ENCODE measurements around the gene CUEDC1. TPM values are rescaled to one million over a fixed set of nuclear protein-coding genes. Genes with fewer than 3 reads are reported as not detected.

The CUEDC1 gene
- polyA plus RNA-seq, 2 of the 4 experiments (the other 2 are of a cell fraction): 44.3 to 90.6 TPM

- peak overlapping the region; percentile 16 to 92; a peak in 4 of 6 replicates for H3K27ac ChIP-seq
- no peak for DNase-seq (ENCODE audit: low read depth in 1 of 2, low spot score in 1 of 2)
- no peak overlapping the region for H3K4me2 ChIP-seq
- POLR2A ChIA-PET: interaction anchor here (0.5 kb wide), 1 partner anchor 82 kb away, joined by 4 read pairs; no protein-coding TSS in a partner anchor
- TF ChIP-seq HDAC2 (IDR thresholded peaks at IDR 0.05): no peak
- no peak for TF ChIP-seq CBX8 (IDR thresholded peaks at IDR 0.05)
- TF ChIP-seq FOXS1 (CRISPR knock-in tag; IDR thresholded peaks at IDR 0.05): no peak
- TF ChIP-seq FOSL2 (IDR thresholded peaks at IDR 0.05): no peak
- TF ChIP-seq FOSL2 (CRISPR knock-in tag; IDR thresholded peaks at IDR 0.05): no peak
- TF ChIP-seq EHMT2 (IDR thresholded peaks at IDR 0.05; ENCODE audit: low read depth): no peak
- no peak for TF ChIP-seq ZFP36 (IDR thresholded peaks at IDR 0.05; ENCODE audit: borderline replicate concordance, partially characterized antibody)
- TF ChIP-seq, protein P1, sequence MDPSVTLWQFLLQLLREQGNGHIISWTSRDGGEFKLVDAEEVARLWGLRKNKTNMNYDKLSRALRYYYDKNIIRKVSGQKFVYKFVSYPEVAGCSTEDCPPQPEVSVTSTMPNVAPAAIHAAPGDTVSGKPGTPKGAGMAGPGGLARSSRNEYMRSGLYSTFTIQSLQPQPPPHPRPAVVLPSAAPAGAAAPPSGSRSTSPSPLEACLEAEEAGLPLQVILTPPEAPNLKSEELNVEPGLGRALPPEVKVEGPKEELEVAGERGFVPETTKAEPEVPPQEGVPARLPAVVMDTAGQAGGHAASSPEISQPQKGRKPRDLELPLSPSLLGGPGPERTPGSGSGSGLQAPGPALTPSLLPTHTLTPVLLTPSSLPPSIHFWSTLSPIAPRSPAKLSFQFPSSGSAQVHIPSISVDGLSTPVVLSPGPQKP (IDR thresholded peaks at IDR 0.05; ENCODE audit: low read depth, low read length): no peak
- no peak for TF ChIP-seq POLR2A (IDR thresholded peaks at IDR 0.05; ENCODE audit: low read length)
- no peak for TF ChIP-seq BHLHE40 (IDR thresholded peaks at IDR 0.05; ENCODE audit: low read depth, low read length)
- TF ChIP-seq POLR2AphosphoS2 (conservative IDR thresholded peaks at IDR 0.05; ENCODE audit: low read length): no peak
- no peak for TF ChIP-seq JUN (IDR thresholded peaks at IDR 0.05)
- no peak overlapping the region for H3K4me3 ChIP-seq
- CTCF ChIA-PET: interaction anchor here (0.8 to 48.7 kb wide), 7 partner anchors 10 to 137 kb away, joined by 3 to 1377 read pairs (median 227); partner anchors contain the start of genes CUEDC1, MRPS23, SRSF1 and VEZF1
- H3K9me3 ChIP-seq: no peaks in the 10 kb centered on the region
- ATAC-seq: no peak
- no peak for FAIRE-seq
- WGBS (ENCODE audit: missing lambda C conversion rate): 87% methylated on average over 8 of the region's 8 CpGs
- peaks cover 74% of the 10 kb centered on the region for H3K4me1 ChIP-seq
These were observed 90.9 kb downstream of the CUEDC1 start for GRCh38 chr17:57864273-57864672.

DNA sequence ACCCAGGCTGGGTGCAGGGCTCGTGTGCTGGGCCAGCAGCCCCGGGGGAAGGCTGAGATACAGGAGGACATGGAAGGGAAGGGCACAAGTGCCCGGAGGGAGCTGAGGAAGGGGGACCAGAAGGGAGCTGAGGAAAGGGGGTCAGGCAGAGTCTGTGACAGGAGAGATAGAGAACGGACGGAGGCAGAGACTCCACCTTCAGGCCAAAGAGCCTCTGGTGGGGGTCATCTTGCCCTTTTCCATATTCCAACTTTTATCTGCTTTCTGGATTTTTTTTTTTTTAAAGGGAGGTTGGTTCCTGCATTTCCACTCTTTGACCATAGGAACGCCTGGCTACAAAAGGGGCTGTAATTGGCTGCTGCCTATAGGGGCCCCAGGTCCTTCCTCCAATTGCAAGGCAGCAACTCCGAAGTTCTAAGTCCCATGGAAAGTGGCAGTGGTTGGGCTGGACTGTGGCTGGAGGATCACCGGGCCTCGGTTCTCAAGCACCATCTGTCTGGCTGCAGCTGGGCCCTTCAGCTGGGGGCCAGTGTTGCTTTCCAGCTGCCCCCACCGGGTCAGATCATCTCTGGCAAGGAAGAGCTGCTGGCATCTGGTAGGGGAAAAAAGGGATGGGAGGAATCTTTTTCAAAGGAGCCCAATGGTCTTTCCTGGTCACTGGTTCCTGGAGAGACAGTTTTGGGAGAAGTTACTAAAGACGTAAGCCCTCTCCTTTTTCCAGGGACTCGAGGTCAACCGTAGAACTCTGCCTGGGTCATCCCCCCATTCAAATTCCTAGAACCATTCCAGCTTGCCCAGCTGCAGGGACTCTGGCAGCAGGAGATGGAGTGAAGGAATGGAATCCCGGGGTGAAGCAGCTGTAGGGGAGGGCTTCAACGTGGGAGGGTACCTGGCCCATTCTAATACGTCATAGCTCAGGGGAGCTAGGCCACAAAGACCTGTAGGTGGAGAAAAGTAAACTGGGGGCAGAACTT is 92.2 kb downstream of the CUEDC1 start:
- H3K4me3 ChIP-seq: no peak overlapping the region
- no peaks in the 10 kb centered on the region for H3K9me3 ChIP-seq
- H3K27ac ChIP-seq: peak overlapping the region; percentile 92 to 95
- peaks cover 74% of the 10 kb centered on the region for H3K4me1 ChIP-seq
- ChIA-PET POLR2A (interaction anchor here (0.7 to 1.2 kb wide), 2 partner anchors 93 to 122 kb away, joined by 4 read pairs; partner anchors contain the start of gene CUEDC1), CTCF (interaction anchor here (1.1 to 48.7 kb wide), 10 partner anchors 11 to 620 kb away, joined by 4 to 1377 read pairs (median 79); partner anchors contain the start of genes CUEDC1, MRPS23, SRSF1 and VEZF1)
- DNase-seq (ENCODE audit: low read depth in 1 of 2, low spot score in 1 of 2) (no peak), FAIRE-seq (no peak), ATAC-seq (peak in 1 of 2 experiments; percentile 3; a peak in 2 of 6 replicates)
- H3K4me2 ChIP-seq: peak overlapping the region; percentile 90
- TF ChIP-seq, protein P2, sequence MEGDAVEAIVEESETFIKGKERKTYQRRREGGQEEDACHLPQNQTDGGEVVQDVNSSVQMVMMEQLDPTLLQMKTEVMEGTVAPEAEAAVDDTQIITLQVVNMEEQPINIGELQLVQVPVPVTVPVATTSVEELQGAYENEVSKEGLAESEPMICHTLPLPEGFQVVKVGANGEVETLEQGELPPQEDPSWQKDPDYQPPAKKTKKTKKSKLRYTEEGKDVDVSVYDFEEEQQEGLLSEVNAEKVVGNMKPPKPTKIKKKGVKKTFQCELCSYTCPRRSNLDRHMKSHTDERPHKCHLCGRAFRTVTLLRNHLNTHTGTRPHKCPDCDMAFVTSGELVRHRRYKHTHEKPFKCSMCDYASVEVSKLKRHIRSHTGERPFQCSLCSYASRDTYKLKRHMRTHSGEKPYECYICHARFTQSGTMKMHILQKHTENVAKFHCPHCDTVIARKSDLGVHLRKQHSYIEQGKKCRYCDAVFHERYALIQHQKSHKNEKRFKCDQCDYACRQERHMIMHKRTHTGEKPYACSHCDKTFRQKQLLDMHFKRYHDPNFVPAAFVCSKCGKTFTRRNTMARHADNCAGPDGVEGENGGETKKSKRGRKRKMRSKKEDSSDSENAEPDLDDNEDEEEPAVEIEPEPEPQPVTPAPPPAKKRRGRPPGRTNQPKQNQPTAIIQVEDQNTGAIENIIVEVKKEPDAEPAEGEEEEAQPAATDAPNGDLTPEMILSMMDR (IDR thresholded peaks at IDR 0.05): no peak
- TF ChIP-seq FOSB (CRISPR knock-in tag; IDR thresholded peaks at IDR 0.05): no peak
- TF ChIP-seq MYC (IDR thresholded peaks at IDR 0.05; ENCODE audit: borderline replicate concordance, low read length): no peak
- TF ChIP-seq EP300 (IDR thresholded peaks at IDR 0.05): no peak
- TF ChIP-seq, protein P3, sequence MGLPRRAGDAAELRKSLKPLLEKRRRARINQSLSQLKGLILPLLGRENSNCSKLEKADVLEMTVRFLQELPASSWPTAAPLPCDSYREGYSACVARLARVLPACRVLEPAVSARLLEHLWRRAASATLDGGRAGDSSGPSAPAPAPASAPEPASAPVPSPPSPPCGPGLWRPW (IDR thresholded peaks at IDR 0.05): no peak
- TF ChIP-seq RCOR1 (IDR thresholded peaks at IDR 0.05; ENCODE audit: low read depth, low read length): no peak
- TF ChIP-seq RFX5 (IDR thresholded peaks at IDR 0.05): peak; percentile 88
- 84% methylated on average over 16 of the region's 16 CpGs for WGBS (ENCODE audit: missing lambda C conversion rate)
